ENCODE measurements around the gene ARRDC2. TPM values are rescaled to one million over a fixed set of nuclear protein-coding genes. Genes with fewer than 3 reads are reported as not detected.
A peak's percentile ranks its signal among the peaks of the same experiment; 100 is the strongest.

Gene ARRDC2
- total RNA-seq, 1 experiment from 2014 or later, result 15.5 TPM

GRCh38 chr19:18053576-18054219 lies 45.7 kb downstream of the ARRDC2 start:
- no peak overlapping the region for H3K4me2 ChIP-seq
- DNase-seq, result peak in 1 of 2 experiments; percentile 49
- H3F3A ChIP-seq (ENCODE audit: insufficient read depth, low read depth), result peaks cover 22% of the 10 kb centered on the region
- intact Hi-C loops (cut with micrococcal nuclease; ENCODE audit: unreplicated experiment), result no loop called here
- no peak overlapping the region for H2AFZ ChIP-seq
- no peak overlapping the region for H3K4me3 ChIP-seq
- no peak overlapping the region for H3K27ac ChIP-seq
- TF ChIP-seq EZH2 (IDR thresholded peaks at IDR 0.05; ENCODE audit: low read depth) (no peak), CTCF (conservative IDR thresholded peaks at IDR 0.05) (no peak)
- no peaks in the 10 kb centered on the region for H3K79me2 ChIP-seq (ENCODE audit: low read depth)
- no peaks in the 10 kb centered on the region for H4K20me1 ChIP-seq (ENCODE audit: insufficient read depth)
- peaks cover 10% of the 10 kb centered on the region; the same call in 1 of the 2 replicates for H3K27me3 ChIP-seq (ENCODE audit: insufficient read depth, low read depth)
- ChIA-PET POLR2A (ENCODE audit: unreplicated experiment) (no interaction called here), CTCF (interaction anchor here (0.7 kb wide), 1 partner anchor 25 kb away, joined by 6 read pairs; no protein-coding TSS in a partner anchor)
- H3K4me1 ChIP-seq (replicated peaks; ENCODE audit: insufficient read depth), result peaks cover 9% of the 10 kb centered on the region
- no TSS peak for BruUV-seq (replicated peaks)
- no peaks in the 10 kb centered on the region for H3K36me3 ChIP-seq (ENCODE audit: low read depth)
- no peaks in the 10 kb centered on the region for H3K9me3 ChIP-seq (ENCODE audit: insufficient read depth, low read depth)
- no peaks in the 10 kb centered on the region for H3K9me2 ChIP-seq (ENCODE audit: insufficient read depth)

GRCh38 chr19:18055967-18056366 lies 48.0 kb downstream of the ARRDC2 start:
- no peak for DNase-seq
- Histone ChIP-seq H4K20me1 (ENCODE audit: insufficient read depth) (no peaks in the 10 kb centered on the region), H3K79me2 (ENCODE audit: low read depth) (no peaks in the 10 kb centered on the region), H3K9me2 (ENCODE audit: insufficient read depth) (no peaks in the 10 kb centered on the region), H3F3A (ENCODE audit: insufficient read depth, low read depth) (peaks cover 29% of the 10 kb centered on the region), H3K27ac (no peak overlapping the region), H3K36me3 (ENCODE audit: low read depth) (no peaks in the 10 kb centered on the region), H3K9me3 (ENCODE audit: insufficient read depth, low read depth) (no peaks in the 10 kb centered on the region), H3K4me2 (no peak overlapping the region), H3K4me1 (replicated peaks; ENCODE audit: insufficient read depth) (peaks cover 9% of the 10 kb centered on the region), H3K4me3 (no peak overlapping the region), H2AFZ (no peak overlapping the region), H3K27me3 (ENCODE audit: insufficient read depth, low read depth) (peaks cover 10% of the 10 kb centered on the region; the same call in 1 of the 2 replicates)
- intact Hi-C loops (cut with micrococcal nuclease; ENCODE audit: unreplicated experiment), result loop anchor here (5.0 kb wide), 1 partner anchor 34 kb away; no protein-coding TSS in a partner anchor
- no peak for TF ChIP-seq CTCF (conservative IDR thresholded peaks at IDR 0.05)
- TF ChIP-seq EZH2 (IDR thresholded peaks at IDR 0.05; ENCODE audit: low read depth), result no peak
- POLR2A ChIA-PET (ENCODE audit: unreplicated experiment), result no interaction called here
- no TSS peak for BruUV-seq (replicated peaks)
- CTCF ChIA-PET, result interaction anchor here (0.6 kb wide), 1 partner anchor 103 kb away, joined by 4 read pairs; no protein-coding TSS in a partner anchor

- H3K27me3 ChIP-seq (ENCODE audit: insufficient read depth, low read depth), result 0 out of 2 replicates have a peak, but pooled peaks cover 5% of the 10 kb centered on the region
- no peaks in the 10 kb centered on the region for H3K9me3 ChIP-seq (ENCODE audit: insufficient read depth, low read depth)
- H3K4me3 ChIP-seq, result no peak overlapping the region
- no peaks in the 10 kb centered on the region for H3K79me2 ChIP-seq (ENCODE audit: low read depth)
- intact Hi-C loops (cut with micrococcal nuclease; ENCODE audit: unreplicated experiment), result loop anchor here (5.0 kb wide), 1 partner anchor 35 kb away; no protein-coding TSS in a partner anchor
- ChIA-PET CTCF (interaction anchor here (0.6 kb wide), 1 partner anchor 50 kb away, joined by 3 read pairs; the partner anchor contains the start of gene ARRDC2), POLR2A (ENCODE audit: unreplicated experiment) (no interaction called here)
- H3K4me2 ChIP-seq, result no peak overlapping the region
- H4K20me1 ChIP-seq (ENCODE audit: insufficient read depth), result no peaks in the 10 kb centered on the region
- H2AFZ ChIP-seq, result no peak overlapping the region
- no TSS peak for BruUV-seq (replicated peaks)
- H3K4me1 ChIP-seq (replicated peaks; ENCODE audit: insufficient read depth), result no peaks in the 10 kb centered on the region; the same call in 1 of the 2 replicates
- TF ChIP-seq EZH2 (IDR thresholded peaks at IDR 0.05; ENCODE audit: low read depth) (no peak), CTCF (conservative IDR thresholded peaks at IDR 0.05) (no peak)
- H3K9me2 ChIP-seq (ENCODE audit: insufficient read depth), result no peaks in the 10 kb centered on the region
- no peak overlapping the region for H3K27ac ChIP-seq
- no peak for DNase-seq
- peaks cover 40% of the 10 kb centered on the region for H3F3A ChIP-seq (ENCODE audit: insufficient read depth, low read depth)
- no peaks in the 10 kb centered on the region for H3K36me3 ChIP-seq (ENCODE audit: low read depth)
Measured at GRCh38 chr19:18057557-18057956, 49.6 kb downstream of the ARRDC2 start.

All from PC-9 (cell line).